ENCODE results near the gene DNA2.
"Not testable (repeated sequence)": the region's sequence is repeated elsewhere in the genome, so short reads cannot be mapped to it uniquely, and the experiment has no call there.

The DNA2 gene

DNA sequence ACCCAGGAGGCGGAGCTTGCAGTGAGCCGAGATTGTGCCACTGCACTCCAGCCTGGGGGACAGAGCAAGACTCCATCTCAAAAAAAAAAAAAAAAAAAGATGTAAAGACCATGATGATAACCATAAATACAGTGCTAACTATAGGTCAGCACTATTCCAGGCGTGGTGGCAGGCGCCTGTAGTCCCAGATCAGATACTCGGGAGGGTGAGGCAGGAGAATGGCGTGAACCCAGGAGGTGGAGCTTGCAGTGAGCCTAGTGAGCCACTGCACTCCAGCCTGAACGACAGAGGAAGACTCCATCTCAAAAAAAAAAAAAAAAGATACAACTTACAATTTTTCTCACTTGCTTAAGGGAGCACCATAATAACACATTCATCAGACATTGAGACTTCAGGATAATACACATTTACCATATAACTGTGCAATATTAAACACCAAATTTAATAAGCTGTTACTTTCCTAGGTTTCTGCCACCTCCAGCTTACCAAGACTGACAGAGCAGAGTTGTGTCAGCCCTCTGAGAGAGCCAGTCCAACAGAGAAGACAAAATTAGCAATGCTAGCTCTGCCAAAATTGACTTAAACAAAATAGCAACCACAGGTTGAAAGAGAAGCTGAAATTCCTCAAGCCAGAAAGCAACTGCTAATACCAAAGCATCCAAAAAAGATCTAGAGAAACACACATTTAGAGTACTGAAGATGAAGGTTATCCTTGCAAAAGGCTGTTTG is 8.2 kb downstream of the DNA2 start:
- Histone ChIP-seq H3K27ac (no peak overlapping the region), H3K4me3 (ENCODE audit: low read depth in 1 of 2, low read length in 1 of 2) (no peak overlapping the region), H3K9me3 (no peaks in the 10 kb centered on the region), H3K27me3 (no peaks in the 10 kb centered on the region), H3K4me1 (ENCODE audit: control insufficient read depth in 1 of 2, insufficient read depth in 1 of 2, low read depth in 1 of 2, low read length in 1 of 2) (no peaks in the 10 kb centered on the region), H3K36me3 (peaks cover 46% of the 10 kb centered on the region)
- TF ChIP-seq, protein P1, sequence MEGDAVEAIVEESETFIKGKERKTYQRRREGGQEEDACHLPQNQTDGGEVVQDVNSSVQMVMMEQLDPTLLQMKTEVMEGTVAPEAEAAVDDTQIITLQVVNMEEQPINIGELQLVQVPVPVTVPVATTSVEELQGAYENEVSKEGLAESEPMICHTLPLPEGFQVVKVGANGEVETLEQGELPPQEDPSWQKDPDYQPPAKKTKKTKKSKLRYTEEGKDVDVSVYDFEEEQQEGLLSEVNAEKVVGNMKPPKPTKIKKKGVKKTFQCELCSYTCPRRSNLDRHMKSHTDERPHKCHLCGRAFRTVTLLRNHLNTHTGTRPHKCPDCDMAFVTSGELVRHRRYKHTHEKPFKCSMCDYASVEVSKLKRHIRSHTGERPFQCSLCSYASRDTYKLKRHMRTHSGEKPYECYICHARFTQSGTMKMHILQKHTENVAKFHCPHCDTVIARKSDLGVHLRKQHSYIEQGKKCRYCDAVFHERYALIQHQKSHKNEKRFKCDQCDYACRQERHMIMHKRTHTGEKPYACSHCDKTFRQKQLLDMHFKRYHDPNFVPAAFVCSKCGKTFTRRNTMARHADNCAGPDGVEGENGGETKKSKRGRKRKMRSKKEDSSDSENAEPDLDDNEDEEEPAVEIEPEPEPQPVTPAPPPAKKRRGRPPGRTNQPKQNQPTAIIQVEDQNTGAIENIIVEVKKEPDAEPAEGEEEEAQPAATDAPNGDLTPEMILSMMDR (IDR thresholded peaks at IDR 0.05) = no peak

DNA sequence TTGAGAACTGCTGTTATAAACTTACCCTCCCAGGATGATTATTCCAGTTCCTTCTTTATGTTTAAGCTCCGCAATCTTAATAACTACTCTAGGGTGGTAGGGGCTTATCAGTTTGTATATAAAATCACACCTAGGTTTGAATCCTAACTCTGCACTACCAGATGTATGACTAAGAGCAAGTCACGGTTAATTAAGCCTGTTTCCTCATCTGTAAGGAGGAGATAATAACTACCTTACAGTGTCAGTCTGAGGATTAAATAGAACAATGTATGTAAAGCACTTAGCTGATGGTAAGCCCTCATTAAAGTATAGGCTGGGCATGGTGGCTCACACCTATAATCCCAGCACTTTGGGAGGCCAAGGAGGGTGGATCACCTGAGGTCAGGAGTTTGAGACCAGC is 9.2 kb downstream of the DNA2 start:
- TF ChIP-seq, protein P1 (IDR thresholded peaks at IDR 0.05) = no peak
- Histone ChIP-seq H3K4me1 (ENCODE audit: control insufficient read depth in 1 of 2, insufficient read depth in 1 of 2, low read depth in 1 of 2, low read length in 1 of 2) (no peaks in the 10 kb centered on the region), H3K36me3 (peaks cover 48% of the 10 kb centered on the region), H3K27me3 (no peaks in the 10 kb centered on the region), H3K4me3 (ENCODE audit: low read depth in 1 of 2, low read length in 1 of 2) (no peak overlapping the region), H3K9me3 (no peaks in the 10 kb centered on the region), H3K27ac (no peak overlapping the region)

DNA sequence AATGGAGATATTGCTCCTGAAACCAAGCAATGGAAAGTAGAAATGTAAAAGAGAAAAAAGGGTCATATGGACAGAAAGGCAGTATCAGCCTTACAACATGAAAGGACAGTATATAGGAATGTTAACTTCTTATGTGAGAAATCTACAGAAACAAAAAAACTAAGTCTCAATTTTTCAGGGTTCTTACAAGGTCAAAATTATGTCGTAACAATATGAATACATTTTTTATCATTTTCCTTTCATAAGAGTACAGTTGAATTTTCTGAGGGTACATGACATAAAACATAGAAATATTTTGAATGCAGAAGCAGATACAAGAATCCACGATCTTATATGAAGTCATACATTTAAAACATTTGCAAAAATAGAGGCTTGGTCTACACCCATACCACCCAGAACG is 10.7 kb downstream of the DNA2 start:
- Histone ChIP-seq H3K4me1 (ENCODE audit: control insufficient read depth in 1 of 2, insufficient read depth in 1 of 2, low read depth in 1 of 2, low read length in 1 of 2) (no peaks in the 10 kb centered on the region), H3K9me3 (no peaks in the 10 kb centered on the region), H3K27ac (no peak overlapping the region), H3K36me3 (peaks cover 47% of the 10 kb centered on the region), H3K27me3 (no peaks in the 10 kb centered on the region), H3K4me3 (ENCODE audit: low read depth in 1 of 2, low read length in 1 of 2) (no peak overlapping the region)
- TF ChIP-seq, protein P1 (IDR thresholded peaks at IDR 0.05) = no peak

DNA sequence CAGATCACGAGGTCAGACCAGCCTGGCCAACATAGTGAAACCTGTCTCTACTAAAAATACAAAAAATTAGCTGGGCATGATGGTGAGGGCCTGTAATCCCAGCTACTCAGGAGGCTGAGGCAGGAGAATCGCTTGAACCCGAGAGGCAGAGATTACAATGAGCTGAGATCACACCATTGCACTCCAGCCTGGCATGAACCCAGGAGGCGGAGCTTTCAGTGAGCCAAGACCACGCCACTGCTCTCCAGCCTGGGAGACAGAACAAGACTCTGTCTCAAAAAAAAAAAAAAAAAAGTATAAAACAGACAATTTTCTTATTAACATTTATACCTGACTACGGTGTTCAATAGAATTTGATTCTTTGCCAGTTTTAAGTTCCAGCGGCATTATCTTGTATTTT is 22.1 kb downstream of the DNA2 start:
- not testable (repeated sequence) for H3K27ac ChIP-seq; H3K4me1 ChIP-seq (ENCODE audit: control insufficient read depth in 1 of 2, insufficient read depth in 1 of 2, low read depth in 1 of 2, low read length in 1 of 2); H3K9me3 ChIP-seq; H3K4me3 ChIP-seq (ENCODE audit: low read depth in 1 of 2, low read length in 1 of 2); H3K27me3 ChIP-seq
- H3K36me3 ChIP-seq = peaks cover 54% of the 10 kb centered on the region

DNA sequence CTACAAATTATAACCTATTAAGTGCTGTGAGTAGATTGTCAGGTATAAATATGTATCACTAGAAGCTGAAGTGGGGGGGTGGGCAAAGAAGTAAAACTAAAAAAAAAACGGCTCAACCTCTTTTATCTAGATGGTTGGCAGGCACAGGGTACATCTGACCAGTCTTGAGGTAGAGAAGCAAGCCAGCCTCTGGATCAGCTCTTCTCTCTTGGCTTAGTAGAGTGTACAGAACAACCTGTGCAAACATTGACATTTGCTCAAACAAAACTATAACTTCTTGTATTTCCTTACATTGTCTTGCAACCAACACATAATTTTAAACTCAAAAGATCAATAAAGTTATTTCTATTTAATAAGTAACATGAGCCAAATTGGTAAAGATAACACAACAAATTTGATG is 25.6 kb downstream of the DNA2 start:
- Histone ChIP-seq H3K4me3 (ENCODE audit: low read depth in 1 of 2, low read length in 1 of 2) (no peak overlapping the region), H3K36me3 (peaks cover 61% of the 10 kb centered on the region), H3K9me3 (no peaks in the 10 kb centered on the region), H3K27me3 (no peaks in the 10 kb centered on the region), H3K27ac (no peak overlapping the region), H3K4me1 (ENCODE audit: control insufficient read depth in 1 of 2, insufficient read depth in 1 of 2, low read depth in 1 of 2, low read length in 1 of 2) (no peaks in the 10 kb centered on the region)
- TF ChIP-seq, protein P1 (IDR thresholded peaks at IDR 0.05) = no peak

DNA sequence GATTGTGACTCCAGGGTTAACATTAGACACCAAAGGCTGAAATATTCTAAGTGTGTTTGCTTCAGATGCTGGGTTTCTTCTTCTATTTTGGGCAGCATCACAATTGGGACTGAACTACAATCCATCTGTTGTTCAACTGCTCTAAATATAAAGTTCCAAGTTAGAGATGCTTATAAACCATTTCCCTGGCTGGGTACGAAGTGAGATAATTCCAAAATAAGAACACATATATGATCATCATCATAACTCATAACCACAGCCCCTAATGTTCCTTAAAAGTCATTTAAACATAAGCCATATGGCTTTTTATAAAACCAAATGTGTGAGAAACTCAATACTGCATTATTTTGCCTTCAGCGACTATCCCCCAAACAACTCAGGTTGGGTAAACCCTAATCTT is 28.8 kb downstream of the DNA2 start:
- Histone ChIP-seq H3K36me3 (peaks cover 41% of the 10 kb centered on the region), H3K27me3 (no peaks in the 10 kb centered on the region), H3K27ac (no peak overlapping the region), H3K4me3 (ENCODE audit: low read depth in 1 of 2, low read length in 1 of 2) (no peak overlapping the region), H3K9me3 (no peaks in the 10 kb centered on the region), H3K4me1 (ENCODE audit: control insufficient read depth in 1 of 2, insufficient read depth in 1 of 2, low read depth in 1 of 2, low read length in 1 of 2) (no peaks in the 10 kb centered on the region)
- TF ChIP-seq, protein P1 (IDR thresholded peaks at IDR 0.05) = no peak

Measured in neutrophil (primary cell).